HG02759 (cell line): ENCODE results near the gene SFSWAP.
"Not testable (repeated sequence)": the region's sequence is repeated elsewhere in the genome, so short reads cannot be mapped to it uniquely, and the experiment has no call there.

Source experiments
- ATAC-seq: cut with Tn5 transposase; IDR thresholded peaks from one replicate; pipeline ENCODE4 v1.9.1; 2021; ENCODE audit warnings: mild to moderate bottlenecking, moderate library complexity; ENCODE audit not compliant: unreplicated experiment

SFSWAP gene

DNA sequence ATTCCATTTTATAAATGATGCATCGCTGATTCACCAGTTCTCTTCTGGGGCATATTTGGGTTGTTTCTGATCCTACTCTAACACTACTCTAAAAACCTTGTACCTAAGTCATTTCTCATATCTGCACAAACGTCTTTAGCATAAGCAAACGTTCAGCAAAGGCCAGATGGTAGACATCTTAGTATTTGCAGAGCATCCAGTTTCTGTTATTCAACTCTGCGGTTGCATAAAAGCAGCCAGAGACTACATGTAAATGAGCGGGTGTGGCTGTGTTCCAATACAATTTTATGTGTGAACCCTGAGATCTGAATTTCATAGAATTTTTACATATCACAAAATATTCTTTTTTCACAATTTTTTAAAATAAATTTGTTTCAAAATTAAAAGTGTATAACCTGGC, 94.5 kb downstream of the SFSWAP start:
- no peak for ATAC-seq

DNA sequence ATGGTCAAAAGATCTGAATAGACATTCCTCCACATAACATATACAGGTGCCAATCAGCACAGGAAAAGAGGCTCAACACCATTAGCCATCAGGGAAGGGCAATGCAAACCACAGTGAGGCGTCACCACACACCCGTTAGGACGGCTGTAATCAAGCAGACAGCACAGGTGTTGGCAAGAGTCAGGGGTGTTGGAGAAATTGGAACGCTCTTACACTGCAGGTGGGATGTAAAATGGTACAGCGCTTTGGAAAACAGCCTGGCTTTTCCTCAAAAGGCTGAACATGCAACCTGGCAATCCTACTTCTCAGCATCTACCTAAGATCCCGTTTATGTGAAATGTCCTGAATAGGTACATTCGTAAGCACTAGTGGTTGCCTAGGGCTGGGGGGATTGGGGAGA, 95.8 kb downstream of the SFSWAP start:
- ATAC-seq = no peak

DNA sequence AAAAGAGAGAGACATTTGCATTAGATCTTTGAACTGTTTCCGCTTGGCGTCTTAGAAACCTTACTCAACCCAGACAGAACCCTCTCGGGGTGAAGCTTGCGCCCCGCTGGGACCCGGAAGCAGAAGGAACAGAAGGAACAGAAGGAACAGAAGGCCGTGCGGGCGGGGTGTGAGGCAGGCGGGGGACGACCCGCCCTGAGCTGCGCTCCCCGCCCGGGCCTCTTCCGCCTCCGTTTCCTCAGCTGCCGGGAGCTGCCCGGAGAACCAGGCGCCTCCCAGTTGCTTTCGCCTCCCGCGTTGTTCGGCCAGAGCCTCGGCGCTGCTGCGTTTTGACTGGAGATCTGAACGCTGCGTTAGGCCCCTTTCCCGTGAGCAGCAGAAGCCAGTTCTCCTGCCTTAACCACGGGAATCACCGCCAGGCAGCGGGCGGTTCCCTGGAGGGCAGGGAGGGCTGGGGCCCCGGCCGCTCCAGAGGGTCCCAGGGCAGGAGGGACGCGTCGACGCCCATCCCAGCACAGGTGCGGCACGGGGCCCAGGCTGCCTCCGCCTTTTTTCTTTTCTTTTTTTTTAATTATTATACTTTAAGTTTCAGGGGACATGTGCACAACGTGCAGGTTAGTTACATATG, 98.0 kb downstream of the SFSWAP start:
- peak; percentile 90 for ATAC-seq

DNA sequence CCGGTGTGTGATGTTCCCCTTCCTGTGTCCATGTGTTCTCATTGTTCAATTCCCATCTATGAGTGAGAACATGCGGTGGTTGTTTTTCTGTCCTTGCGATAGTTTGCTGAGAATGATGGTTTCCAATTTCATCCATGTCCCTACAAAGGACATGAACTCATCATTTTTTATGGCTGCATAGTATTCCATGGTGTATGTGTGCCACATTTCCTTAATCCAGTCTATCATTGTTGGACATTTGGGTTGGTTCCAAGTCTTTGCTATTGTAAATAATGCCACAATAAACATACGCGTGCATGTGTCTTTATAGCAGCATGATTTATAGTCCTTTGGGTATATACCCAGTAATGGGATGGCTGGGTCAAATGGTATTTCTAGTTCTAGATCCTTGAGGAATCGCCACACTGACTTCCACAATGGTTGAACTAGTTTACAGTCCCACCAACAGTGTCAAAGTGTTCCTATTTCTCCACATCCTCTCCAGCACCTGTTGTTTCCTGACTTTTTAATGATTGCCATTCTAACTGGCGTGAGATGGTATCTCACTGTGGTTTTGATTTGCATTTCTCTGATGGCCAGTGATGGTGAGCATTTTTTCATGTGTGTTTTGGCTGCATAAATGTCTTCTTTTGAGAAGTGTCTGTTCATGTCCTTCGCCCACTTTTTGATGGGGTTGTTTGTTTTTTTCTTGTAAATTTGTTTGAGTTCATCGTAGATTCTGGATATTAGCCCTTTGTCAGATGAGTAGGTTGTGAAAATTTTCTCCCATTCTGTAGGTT, 98.8 kb downstream of the SFSWAP start:
- not testable (repeated sequence) for ATAC-seq

DNA sequence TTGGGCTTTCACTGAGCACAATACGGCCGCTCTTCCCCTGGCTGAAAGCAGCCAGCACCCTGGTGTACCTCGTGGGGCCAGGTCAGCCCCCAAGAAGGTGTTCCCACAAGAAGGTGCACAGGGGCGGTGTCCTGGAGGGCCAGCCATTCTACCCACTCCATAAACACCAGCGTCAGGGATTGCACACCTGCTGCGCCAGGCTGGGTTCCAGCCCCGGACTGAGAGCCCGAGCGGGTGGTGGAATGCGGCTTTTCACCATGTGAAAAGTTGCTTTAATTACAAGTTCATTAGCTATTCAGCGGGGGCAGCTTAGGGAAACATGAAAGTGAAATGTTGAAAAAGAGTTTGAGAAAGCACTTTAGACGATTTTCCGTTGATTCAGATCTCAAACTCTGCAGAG, 99.8 kb downstream of the SFSWAP start:
- ATAC-seq = no peak

DNA sequence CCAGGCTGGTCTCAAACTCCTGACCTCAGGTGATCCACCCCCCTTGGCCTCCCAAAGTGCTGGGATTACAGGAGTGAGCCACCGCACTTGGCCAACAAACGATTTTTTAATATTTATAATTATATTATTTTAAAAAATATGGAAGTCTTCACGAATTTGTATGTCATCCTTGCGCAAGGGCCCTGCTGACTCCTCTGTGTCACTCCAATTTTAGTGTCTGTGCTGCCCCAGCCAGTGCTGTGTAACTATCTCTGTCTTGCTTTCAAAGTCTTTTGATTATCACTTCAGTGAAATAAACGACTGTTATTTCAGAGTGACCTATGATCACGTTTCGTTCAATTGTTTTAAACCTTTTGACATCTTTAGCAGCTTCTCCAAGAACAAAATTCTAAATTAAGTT, 104.2 kb downstream of the SFSWAP start:
- no peak for ATAC-seq

DNA sequence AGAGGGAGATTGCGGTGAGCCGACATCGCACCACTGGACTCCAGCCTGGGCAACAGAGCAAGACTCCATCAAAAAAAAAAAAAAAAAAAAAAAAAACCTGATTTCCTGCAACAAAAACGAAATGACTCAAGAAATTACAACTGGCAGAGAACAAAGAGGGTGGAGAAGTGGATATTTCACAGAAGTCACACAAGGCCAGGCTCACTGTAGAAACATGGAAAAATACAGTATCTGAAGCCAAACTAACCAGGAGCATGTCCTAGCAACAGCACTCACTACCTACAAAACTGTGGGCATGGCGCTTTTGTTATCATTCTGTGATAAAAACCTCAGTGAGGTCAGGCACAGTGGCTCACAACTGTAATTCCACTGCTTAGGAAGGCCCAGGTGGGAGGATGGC, 105.6 kb downstream of the SFSWAP start:
- ATAC-seq = no peak

DNA sequence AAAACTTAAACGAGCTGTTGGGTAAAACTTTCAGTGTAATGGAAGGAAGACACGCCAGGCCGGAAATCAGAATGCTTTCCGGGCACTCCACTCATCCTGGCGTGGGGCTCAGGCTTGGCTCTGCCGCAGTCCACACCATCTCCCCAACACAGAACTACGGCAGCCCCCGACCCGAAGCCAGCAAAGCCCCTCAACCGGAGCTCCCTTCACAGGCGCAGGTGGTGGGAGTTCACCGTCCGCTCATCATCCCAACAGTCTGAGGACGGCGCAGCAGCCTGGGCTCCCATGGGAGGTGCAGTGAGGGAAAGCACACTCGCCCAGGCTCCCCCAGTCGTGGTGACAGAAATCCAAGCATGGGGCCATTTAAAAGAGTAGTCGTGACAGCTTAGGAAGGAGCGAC, 106.4 kb downstream of the SFSWAP start:
- no peak for ATAC-seq

DNA sequence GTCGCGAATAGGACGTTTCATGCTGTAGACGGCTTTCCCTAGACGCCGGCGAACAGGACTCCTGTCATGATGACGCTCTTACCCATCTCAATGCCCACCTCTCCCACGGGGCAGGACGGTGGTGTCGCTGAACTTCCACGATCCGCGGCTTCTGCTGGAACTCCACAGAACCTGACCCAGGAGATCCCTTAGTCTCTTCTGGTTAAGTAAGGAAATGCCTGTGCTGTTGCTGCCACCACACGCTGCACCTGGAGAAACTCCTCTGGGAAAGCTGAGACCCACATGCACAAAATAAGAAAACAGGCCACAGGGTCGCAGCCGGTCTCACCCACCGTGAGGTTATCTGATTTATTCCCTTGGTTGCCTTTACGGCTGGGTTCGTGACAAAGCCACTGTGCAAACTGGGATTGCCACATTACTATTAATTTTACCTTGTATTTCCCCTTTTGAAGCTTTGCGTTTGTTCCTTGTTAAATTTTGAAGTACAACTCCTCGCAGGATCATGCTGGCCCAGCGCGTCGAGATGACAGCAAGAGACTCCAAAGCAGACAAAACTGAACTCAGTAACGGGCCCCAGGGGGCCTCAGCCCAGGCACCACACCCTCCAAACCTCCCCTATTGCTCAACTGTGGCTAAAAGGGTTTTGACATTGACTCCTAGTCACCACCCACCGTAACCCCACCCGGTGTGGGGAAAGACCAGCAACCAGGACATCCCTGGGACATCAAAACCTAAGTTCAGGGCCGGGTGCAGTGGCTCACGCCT, 108.1 kb downstream of the SFSWAP start:
- ATAC-seq = no peak

DNA sequence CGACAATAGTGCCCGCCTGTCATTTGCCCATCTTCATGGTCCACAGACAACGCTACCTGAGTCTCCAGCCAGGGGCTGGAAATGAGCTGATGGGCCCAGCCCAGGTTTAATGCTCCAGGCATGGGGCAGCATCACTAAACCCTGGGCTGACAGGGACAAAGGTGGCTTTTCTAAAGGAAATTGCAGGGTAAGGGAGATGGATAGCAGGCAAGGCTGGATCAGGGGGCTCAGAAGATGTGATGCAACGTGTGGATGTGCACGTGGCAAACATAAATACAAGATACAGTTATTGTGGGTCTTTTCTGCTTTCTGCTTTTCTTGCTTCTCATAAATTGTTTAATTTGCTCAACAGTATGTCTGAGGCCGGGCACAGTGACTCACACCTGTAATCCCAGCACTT, 113.6 kb downstream of the SFSWAP start:
- no peak for ATAC-seq

DNA sequence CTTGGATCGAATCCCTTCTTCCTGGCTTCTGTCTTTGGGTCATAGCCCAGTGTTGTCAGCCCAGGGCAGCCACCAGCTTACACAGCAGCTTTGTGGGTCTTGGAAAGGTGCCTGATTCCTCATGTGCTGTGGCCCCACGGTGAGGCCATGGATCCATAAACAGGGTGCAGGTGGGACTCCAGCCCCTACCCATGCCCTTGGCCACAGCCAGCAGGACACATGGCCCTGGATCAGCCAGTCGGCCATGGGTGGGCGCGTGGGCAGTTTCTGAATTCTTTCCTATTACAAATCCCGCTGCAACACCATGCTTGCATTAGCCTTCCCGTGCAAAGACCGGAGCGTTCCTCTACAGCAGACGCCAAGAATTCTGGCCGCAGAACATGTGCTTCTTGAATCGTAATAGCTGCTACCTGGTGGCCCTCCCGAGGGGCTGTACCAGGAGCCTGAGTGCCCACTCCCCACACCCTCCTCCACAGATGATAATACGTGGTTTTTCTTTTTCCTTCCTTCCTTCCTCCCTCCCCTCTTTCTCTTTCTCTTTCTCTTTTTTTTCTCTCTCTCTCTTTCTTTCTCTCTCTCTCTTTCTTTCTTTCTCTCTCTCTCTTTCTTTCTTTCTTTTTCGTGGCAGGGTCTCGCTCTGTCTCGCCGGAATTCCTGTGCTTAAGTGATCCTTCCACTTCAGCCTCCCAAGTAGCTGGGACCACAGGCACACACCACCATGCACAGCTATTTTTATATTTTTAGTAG, 114.4 kb downstream of the SFSWAP start:
- ATAC-seq = no peak

DNA sequence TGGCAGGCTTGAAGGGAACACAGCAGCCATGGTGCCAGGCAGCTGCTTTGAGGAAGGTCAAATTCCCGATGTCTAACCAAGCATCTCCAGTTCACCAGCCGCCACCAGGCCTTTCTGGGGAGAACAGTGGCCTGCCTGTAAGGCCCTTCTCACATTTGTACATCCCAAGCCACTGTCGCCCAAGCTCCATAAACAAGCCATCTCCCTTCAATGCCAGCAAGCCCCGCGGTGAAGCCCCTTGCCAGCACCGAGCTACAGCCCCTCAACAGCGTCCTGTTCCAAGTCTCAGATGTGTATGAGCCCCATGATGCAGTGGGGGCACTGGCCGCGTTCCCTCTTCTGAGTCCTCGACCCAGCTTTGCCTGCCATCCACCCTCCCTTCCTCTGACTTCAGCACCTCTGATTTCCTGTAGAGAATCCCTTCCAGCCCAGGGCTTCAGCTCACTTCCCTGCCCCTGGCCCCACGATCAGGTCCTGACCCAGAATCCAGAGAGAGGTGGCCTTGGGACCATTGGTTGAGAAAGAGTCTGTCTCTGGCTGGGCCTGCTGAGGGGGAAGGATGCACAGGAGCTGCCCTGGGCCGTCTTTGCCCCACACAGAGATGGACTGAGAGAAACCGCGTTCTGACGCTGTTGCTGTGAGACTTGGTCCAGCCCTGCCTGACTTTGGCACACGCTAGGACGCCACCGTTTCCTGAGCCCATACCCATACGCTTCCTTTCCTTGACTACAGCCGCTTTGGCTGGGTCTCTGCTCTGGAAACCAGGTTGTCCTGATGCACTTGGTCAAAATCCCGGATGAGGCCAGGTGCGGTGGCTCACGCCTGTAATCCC, 115.4 kb downstream of the SFSWAP start:
- no peak for ATAC-seq

DNA sequence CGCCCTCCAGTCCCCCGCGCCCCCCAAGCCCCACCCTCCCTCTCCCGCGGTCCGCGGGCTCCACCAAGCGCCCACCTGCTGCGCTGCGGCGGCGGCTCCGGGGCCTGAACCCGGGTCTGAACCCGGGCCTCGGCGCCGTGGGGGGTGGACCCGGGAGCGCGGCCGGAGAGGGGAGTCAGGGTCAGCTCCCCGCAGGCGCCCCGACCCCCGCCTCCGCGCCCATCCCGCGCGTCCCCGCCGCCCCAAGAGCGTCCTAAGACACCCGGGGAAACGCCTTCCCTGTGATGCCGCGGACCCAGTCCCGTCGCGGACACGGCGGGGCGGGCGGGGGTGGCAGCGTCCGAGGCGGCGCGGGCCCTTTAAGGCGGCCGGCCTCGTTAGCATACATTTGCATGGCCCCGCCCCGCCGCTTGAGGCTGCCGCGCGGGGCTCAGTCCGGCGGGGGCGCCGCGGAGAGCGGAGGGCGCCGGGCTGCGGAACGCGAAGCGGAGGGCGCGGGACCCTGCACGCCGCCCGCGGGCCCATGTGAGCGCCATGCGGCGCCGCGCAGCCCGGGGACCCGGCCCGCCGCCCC, 117.2 kb downstream of the SFSWAP start, which contains the start of gene MMP17:
TSS of gene MMP17 (plus strand) at position 433 of the 574 bp plus-strand sequence. CDS start at position 535, 102 bp downstream.
- peak; percentile 70 for ATAC-seq

DNA sequence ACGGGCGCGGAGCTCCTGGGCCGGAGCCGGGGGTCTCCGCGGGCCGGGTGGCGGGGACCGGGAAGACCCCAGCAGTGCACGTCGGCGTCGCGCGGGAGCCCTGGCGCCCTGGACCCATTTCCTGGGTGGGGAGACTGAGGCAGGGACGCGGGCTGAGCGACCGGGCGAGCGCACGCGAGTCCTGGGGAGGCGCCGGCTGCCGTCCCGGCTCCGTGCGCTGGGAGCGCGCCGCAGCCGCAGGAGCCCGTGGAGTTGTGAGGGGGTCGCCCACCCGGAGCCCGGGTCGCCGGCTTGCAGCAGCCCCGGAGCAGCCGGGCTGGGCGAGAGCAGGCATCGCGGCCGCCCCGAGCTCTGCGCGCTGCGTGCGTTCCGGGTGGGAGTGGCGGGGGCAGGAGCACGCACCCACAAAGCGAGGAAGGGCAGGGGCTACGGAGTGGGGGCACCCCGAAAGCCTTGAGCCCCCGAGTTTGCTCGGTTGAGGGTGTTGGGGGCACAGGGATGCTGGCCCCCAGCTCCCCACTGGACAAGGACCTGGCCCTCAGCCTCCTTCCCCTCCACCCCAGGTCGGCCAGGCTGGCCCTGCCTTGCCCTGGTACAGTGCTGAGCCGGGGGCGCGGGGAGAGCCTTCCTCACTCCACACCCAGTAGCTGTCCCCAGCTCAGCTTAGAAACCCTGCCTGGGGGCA, 117.9 kb downstream of the SFSWAP start:
- peak; percentile 16 for ATAC-seq

DNA sequence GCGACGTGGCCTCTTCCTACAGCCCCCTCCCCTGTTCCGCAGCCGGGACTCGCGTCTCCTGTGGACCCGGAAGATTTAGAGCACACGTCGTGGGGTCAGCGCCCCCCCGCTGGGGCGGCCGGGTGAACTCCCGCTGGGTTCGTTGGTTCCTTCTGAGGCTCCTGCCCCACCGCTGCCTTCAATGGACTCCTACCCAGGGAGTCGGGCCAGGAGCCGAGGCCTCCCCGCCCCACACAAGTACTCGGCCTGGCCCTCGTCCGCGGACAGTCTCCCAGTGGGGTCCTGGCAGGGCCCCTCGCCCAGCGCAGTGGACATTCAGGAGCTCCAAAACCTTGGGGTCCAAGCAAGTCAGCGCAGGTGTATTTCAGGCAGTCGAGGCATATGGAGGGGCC, 118.5 kb downstream of the SFSWAP start:
- ATAC-seq = no peak

DNA sequence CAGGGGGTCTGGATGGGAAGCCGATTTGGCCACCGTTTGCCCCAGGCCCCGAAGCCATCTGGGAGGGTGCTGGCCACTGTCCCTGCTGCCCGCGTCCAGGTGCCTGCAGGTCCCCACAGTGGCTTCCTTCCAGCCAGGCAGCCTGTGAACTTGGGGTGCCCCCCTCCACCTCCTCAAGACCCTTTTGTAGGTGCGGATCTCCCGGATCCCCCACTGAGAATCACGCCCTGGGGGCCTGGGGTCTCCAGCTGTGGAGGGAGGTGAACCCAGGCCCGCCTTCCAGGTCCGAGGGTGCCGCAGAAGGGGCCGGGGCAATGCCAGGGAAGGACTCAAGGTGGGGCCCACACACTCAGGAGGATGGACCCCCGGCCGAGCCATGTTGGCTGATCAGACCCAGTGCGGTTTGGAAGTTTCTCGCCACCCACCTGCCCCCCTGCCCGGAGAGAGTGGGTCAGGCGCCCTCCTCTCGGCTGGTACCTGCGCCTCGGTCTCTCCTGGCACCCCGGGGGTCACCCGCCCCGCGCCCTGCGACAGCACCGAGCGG, 119.0 kb downstream of the SFSWAP start:
- no peak for ATAC-seq

DNA sequence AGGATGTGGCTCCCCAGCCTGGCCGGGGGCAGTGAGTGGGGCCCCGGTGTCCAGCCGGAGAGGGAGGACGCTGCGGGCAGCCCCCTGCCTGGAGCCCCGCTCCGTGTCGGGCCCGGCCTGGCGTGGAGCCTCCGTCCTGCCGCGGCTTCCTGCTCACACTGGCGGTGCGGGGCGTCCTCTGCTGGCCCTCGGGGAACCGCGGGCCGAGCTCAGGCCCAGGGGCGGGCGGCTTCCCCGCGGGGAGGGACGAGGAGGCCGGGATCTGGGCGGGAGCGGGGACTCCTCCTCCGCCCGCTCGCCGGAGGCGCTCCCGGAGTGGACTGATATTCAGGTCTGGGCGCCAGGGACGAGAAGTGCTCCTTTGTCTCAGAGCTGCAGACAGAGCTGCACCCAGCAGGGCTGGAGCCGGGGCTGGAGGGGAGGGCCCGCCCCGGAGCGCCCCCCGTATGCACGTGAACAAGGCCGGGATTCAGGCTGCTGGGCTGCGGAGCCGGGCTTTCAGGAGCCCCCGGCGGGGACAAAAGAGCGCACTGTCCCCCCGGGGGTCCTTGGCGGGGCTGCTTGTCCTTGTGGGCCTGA, 119.5 kb downstream of the SFSWAP start:
- peak; percentile 32 for ATAC-seq

DNA sequence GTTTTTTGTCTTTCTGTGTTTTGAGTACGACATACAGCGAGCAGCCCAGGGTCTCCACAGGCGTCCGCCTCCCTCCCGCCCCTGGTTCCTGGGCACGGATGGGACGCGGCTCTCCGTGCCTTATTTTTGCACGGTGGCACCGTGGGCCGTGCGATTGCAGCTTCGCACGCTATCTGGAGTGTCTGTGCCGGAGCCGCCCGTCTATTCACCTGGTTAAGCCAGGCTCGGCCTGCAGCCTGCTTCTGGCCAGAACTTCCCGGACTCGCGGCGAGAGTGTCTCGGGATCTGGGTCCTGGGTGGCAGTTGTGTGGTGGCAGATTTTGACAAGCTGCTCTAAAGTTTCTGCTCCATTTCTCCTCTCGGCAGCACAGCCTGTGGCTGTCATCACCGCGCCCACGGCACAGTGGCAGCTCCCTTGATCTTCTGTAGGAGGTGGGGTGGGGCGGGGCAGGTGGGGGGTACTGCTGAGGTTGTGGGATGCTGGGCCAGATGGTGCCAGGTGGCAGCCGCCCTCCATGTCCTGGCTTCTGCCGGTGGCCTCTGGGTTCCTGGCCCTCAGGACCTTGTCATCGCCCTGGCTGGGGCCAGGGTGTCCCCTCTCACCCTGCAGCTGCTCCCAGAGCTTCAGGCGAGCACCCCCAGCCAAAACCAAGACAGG, 120.2 kb downstream of the SFSWAP start:
- ATAC-seq = no peak
